ENCODE measurements around the gene CLMN.

CLMN gene

DNA sequence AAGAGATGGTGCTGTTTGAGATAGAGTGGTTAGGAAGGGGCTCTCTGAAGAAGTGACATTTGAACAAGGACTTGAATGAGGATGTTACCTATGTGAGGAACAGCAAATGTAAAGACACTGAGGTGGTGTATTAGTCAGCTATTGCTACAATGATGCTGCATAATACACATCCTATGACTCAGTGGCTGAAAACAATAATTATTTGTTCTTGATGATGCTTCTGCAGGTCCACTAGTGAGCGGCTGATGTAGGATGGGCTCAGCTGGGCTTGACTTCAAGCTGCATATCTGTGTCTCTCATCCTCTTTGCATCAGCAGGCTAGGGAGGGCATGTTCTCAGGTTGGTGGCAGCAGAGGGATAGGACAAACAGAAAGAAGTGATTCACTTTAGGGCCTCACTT lies 21.4 kb upstream of the CLMN start:
- DNase-seq (ENCODE audit: low spot score), result no peak

DNA sequence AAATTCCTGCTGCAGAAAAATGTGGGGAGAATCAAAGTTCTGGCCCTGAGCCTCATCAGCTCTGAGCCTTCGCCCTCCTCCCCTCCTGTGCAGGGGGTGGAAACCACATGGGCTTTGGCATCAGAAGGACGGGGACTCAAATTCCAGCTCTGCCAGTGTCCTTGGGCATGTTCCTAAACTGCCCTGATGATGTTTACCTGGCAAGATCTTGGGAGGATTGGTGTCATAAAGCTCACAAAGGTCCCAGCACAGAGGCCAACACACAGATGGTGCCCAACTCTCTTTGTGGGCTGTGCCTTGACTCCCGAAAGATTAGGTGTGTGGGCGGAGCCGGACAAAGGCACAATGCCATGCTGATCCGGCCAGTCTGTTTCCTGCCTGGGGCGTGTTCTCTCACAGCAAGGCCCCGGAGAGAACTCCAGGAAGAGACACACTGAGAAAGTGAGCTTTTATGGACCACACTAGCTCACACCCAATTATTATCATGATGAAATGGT lies 20.5 kb upstream of the CLMN start:
- no peak for DNase-seq (ENCODE audit: low spot score)

DNA sequence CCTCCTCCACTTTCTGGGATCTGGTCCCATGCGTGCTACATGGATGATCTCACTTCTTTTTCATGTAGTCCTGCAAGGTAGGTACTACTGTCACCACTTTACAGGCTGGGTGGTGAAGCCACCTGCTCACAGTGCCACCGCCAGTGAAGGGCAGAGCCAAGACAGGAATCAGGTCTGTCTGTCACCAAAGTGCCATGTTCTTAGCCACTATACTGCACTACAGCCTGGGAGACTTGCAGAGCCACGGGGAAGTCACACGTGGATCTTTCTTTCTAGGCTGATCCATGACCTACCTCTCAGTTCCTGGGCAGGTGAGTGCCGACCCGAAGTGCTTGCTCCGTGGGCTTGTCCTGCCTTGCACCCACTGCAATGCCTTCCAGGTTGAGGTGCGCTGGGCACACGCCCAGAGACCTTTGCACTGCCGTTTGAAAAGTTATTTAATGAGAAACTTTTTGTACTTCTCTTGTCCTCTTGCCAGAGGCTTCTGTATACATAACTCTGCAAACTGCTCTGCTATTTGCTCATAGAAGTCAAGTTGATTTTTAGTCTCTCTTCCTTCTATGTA lies 19.7 kb upstream of the CLMN start:
- no peak for DNase-seq (ENCODE audit: low spot score)

DNA sequence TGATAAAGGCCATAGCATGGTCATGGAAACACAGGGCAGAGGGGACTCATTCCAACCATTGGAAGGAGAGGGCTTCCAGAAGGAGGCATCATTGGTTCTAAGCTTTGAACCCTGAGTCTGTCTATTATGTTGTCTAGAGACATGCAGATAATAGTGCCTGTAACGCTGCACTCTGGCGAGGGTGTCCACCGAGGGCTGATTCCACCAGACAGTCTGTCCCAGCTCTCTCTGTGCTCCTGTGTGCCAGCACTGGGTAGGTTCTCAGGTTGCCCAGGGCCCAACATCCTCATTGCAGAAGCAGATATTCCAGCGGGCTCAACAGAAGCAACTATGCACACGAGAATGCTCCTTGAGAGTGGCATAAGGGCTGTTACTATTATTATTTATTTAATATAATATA lies 18.7 kb upstream of the CLMN start:
- DNase-seq (ENCODE audit: low spot score), result no peak

DNA sequence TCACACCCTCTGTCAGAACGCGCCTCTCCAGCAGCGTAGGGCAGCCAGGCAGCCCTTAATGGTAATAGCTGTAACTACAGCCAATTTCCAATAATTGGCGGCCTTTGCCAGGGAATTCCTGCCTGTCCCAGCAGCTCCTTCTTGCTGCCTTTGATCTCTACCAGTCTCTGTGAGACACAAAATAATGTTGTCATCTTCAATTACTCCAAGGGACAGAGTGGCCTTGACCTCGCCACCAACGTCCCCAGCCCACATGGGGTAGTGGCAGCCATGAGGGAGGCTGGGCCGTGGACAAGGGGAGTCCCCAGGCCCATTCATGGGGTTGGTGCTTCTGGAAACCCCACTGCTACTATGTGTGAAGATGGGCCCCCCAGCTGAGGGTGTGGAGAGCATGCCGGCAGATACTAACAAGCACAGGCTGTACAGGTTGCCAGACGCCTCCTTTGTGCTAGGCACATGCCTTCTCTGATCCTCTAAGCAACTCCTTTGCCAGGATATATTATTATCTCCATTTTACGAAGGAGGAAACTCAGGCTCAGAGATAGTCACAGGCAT lies 17.4 kb upstream of the CLMN start:
- DNase-seq (ENCODE audit: low spot score), result no peak

DNA sequence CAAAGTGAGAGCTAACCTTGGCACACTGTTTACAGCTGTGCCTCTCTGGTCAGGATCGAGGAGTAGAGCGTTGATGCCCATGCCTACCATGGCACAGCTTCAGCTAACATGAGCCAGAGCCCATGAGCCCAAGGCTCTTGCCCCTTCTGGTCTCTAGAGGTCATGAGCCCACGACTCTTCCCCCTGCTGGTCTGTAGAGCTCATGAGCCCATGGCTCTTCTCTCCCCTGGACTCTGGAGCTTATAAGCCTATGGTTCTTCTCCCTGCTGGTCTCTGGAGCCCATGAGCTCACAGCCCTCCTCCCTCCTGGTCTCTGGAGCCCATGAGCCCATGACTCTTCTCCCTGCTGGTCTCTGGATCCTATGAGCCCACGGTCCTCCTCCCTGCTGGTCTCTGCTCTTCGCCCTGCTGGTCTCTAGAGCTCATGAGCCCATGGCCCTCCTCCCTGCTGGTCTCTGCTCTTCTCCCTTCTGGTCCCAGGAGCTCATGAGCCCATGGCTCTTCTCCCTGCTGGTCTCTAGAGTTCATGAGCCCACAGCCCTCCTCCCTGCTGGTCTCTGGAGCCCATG lies 16.6 kb upstream of the CLMN start:
- no peak for DNase-seq (ENCODE audit: low spot score)

DNA sequence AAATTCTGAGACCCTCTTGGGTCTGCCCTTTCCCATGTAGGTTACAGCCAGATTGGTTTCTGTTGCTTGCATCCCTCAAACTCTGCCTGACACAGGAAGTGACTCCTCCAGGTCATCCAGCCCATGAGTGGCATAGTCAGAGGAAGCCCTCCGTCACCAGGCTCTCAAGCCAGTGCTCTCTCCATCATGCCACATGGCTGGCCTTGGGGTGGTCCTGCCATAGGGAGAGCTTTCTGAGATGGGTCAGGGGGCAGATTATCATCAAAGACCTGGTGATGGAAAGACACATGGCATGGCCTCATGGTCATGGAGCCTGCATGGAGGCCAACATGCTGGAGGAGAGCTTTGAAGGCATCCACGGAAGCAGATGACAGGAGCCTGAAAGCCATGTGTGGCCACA lies 15.4 kb upstream of the CLMN start:
- no peak for DNase-seq (ENCODE audit: low spot score)

DNA sequence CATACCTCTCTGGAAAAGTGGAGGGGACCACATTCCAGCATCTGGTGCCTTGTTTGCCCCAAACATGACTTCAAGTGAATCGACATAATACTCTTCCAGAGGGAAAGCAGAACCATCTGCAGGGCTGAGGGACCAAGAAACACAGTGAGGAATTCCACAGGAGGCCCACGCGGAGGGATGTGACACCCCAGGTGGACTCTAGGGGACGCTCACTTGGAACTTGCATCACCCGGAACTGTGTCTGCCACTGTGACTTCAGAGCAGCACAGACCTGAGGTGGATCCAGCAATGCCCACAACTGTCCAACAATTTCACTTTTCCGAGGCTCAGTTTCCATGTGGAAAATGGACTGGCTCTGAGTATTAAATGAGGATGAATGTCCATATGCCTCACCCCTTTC lies 14.3 kb upstream of the CLMN start:
- DNase-seq (ENCODE audit: low spot score), result no peak

DNA sequence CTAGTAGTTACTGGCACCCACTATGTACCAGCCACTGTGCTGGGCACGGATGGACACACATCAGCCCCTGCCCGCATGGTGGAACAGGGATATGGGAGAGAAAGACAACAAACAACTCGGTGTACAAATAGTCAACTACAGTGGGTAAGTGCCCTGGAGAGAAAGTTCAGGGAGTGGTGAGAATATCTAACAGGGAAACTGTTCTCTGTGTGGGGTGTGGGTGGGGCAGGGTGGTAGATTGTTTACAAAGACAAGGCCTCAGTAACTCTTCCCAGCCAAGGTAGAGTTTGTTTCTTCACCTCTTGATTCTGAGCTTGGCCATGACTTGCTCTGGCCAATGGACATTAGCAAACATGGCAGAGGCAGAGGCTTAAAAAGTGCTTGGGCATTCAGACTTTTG lies 12.9 kb upstream of the CLMN start:
- no peak for DNase-seq (ENCODE audit: low spot score)

DNA sequence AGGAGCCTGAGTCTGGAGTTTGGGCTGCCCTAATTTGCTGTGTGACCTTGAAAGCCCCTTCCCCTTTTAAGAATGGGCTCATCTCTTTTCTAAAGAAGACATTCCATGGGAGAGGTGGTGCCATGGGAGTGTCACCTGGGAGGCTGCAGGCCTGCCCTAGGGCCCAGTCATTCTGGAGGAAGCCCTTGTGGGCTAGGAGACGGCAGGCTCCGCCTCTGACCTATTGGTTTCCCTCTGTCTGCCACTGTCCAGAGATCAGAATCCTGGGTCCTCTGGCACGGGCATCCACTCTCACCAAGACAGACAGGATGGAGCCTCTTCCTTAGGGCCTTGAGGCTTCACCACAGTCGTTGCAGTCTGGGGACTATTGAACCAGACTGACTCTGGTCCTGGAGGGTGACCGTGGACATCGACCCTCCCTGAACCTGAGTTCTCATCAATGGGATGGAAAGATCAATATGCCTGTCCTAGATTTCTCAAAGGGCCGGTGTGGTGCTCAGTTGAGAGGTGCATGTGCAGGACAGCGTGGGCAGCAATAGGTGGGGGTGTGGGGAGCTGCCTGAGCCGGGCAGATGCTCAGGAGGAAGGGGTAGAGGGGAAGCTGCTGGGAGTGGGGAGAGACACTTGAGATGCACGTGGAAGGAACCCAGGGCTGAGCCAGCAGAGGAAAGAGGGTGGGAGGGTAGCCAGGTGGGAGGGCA lies 12.2 kb upstream of the CLMN start:
- no peak for DNase-seq (ENCODE audit: low spot score)

DNA sequence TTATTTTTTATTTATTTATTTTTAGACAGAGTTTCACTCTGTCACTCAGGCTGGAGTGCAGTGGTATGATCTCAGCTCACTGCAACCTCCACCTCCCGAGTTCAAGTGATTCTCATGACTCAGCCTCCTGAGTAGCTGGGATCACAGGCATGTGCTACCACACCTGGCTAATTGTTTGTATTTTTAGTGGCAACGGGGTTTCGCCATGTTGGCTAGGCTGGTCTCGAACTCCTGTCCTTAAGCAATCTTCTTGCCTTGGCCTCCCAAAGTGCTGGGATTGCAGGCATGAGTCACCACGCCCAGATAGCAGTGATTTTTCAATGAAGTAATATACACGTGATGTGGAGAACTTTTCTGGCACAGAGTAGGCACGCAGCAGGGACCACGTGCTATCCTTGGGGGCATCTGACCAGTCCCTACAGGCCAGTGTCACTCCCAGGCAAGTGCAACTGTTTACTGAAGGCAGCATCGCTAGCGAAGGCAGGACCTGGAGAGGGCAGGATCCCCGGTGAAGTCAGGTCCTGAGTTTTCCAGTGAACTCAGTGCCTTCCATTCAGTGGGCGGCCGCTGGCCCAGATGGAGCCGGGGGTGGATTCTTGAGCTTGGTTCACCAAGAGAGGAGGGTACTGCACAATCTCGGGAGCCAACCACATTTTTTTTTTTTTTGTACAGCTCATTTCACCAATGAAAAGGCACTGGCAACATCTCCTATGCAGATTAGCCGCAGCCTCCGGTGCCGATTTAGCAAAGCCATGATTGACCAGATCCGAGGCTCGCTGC lies 11.1 kb upstream of the CLMN start:
- no peak for DNase-seq (ENCODE audit: low spot score)

DNA sequence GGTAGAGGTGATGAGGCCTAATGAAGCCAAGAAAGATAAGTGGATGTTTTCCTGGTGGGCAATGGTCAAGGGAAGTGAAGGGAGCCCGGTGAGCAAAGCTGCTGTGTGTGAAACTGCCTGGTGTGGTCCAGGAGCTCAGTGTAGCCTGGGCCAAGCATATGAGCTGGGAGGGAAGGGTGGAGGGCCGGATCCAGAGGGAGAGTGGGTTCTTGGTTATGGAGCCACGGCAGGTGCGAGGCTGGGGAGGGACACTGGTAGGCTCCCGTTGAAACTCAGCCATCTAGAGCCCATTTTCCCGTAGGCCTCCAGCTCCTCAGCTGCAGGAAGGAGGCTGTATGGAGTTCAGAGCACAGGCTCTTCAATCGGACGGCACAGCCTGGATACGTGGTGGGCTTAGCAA lies 10.2 kb upstream of the CLMN start:
- no peak for DNase-seq (ENCODE audit: low spot score)

DNA sequence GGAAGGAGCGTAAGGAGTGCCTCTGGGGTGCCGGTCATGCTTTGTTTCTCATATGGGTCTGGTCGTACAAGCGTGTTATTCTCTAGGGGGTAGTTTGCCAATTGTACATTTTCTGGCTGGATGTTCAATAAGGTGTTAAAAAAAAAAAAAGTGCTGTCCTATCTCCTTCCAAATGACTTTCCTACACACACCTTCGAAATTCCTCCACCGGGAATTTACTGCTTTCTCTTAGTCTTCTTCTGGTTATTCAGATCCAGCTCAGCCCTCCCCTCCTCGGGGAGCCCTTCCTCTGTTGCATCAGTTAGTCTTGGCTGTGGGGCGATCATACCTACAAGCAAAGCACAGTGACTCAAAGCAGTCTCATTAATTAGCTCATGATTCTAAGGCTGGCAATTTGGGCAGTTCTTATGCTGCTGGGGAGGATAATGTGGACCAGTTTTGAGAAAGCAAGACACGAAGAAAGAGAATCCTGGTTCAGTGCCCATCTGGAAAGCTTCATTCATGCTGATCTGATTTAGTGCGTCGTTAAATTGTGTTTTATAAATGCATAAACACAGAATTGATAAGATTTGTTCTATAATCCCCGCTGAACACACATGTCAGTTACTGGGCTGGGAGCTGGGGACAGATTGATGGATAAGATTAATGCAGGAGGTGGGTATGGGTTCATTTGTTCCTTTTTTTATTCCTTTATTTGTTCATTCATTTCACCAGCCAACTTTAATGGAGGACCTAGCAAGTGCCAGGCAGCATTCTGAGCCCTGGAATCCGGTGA lies 9.2 kb upstream of the CLMN start:
- DNase-seq (ENCODE audit: low spot score), result no peak

DNA sequence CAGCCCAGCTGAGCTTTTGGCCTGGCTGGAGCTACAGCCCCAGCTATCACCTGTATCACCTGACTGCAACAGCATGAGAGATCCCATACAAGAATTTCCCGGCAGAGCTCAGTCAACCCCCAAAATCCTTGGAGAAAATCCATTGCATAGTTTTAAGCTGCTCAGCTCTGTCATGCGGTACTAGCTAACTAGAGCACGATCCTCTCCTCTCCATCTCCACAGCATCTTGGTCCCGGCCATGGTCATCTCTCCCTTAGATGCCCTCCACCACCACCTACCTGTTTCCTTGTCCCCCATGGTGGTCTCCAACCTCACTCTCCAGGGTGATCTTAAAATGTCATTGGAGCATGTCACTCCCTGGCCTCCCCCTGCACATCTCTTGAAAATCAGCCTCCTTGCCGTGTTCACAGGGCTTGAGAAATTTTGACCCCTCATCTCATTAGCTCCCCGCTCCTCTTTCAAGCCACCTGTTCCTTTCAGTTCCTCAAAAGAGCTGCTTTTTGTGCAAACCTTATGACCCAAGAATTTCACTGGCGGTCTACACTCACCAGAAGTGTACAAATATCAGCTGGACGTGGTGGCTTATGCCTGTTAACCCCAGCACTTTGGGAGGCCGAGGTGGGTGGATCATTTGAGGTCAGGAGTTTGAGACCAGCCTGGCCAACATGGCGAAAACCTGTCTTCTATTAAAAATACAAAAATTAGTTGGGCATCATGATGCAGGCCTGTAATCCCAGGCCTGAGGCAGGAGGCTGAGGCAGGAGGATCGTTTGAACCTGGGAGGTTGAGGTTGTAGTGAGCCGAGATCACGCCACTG lies 8.1 kb upstream of the CLMN start:
- DNase-seq (ENCODE audit: low spot score), result no peak

DNA sequence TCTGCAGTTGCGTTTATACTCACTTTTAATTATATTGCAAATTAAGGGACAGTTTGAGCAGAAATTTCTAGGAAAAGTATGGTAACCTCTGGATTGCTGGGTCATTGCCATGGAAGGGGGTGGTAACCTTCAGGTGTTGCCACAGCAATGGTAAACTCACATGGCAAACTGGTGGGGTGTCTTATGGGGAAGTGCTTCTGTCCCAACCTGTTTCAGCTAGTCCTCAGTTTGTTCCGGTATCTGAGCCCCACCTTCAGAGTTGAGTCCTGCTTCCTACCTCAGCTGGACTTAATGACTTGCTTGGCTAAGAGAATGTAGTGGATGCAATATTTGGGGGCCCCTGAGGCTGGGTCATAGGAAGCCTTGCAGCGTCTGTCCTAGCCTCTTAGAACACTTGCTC lies 7.3 kb upstream of the CLMN start:
- no peak for DNase-seq (ENCODE audit: low spot score)

DNA sequence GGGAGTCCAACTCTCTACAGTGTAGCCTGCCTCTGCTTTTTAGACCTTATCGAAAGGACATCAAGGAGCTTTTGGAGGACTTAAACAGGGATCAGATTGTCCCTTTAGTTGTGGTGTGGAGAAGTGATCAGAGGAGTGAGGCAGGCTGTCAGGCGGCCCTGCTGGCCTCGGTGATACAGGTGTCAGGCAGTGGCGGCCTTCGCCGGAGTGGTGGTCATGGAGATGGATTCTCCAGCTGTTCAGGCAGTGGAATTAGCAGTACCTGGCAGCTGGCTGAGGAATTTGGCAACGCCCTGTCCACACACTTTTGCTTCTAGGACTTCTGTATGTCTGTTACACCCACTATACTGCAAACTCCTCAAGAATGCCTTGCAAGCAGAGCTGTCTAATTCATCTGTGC lies 4.2 kb upstream of the CLMN start:
- DNase-seq (ENCODE audit: low spot score), result no peak

DNA sequence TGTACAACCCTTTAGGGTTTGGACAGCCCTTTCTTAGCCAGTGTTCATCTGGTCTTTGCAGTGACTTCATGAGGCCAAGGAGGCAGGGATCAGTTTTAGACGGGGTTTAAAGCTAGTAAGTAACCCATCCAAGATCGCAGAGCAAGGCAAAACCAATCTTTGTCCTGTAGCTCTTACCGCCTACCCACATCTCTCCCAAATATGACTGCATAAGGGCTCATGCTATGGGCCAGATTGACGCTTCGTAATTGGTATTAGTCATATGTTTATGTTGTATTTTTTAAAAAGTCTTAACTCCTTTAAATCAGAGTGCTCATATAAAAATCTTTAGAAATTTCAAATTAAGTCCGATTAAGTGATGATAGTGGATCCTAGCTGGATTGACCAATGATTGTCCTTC lies 3.7 kb upstream of the CLMN start:
- no peak for DNase-seq (ENCODE audit: low spot score)

DNA sequence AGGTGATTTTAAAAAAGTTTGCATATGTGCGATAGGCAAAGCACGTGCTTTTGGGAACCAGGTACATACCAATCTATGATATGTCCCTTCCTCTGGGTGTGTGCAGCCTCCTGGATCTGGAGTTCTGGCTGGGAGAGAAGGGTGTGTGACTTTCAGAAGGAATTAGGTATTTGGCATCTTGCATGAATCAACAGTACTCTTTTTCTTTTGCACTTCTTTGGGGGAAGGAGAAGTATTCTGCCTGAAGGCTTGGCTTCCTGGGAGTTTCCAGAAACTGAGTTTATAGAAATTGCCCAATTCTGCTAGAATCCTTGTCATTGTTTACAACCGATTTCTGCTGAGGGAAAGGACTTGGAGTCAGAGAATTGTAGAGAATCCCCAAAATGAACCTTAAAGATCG lies 2.9 kb upstream of the CLMN start:
- no peak for DNase-seq (ENCODE audit: low spot score)

DNA sequence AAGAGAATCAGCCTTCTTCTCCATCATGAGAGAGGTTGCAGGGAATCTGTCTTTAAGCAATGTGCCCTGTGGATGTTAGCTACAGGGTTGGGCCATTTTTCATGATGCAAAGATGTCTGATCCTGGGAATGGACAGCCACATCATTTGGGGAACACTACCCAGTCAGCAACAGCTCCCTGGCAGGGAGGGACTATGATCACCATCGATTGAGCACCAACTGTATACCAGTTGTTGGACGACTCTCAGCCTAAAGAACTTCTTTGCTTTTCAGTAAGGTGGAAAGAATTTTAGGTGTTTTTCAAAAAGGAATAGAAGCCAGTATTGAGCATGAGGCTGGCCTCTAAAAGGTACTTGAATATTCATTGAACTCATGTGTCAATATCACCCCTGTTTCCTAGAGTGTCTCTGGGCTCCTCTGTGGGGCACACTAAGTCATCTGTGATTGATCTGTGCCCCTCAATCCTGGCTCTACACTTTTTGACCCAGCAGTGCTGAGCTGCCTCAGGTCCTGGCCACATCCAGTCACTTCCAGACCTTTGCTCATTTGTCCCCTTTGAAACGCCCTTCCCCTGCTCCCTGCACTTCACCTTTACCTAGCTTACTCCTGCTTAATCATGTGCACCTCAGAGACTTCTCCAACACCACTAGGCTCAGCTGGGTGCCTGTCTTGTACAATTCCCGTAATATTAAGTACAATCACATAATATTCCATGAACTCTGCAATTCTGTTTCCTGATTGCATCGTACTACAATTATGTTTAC lies 2.2 kb upstream of the CLMN start:
- DNase-seq (ENCODE audit: low spot score), result no peak

DNA sequence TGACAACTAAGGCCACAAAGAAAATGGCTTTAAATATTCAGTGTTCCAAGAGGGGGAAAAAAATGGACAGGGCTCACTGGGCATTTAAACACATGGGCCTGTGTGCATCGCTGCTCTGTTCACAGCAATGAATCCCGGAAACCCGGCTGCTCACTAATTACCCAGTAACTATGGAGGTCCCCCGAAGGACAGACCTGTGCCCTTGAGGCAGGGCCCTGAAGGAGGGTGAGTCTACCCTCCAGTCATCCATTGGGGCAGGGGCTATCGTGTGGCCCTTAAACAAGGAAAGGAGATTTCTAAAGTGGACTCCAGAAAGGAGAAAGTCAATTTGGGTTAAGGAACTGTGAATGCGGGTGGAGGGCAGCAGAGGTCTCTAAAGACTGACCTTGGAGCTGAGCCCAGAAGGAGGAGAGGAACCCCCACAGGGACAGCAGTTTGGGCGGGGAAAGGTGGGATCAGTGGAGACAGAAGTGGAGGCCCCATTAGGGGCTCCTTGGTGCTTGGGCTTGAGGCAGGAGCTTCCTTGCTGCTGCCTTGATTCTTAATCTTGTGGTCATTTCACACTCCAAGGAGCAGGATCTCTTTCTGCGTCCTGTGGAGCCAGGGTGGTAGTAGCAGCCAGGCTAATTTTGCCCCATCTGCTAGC lies 1.4 kb upstream of the CLMN start:
- DNase-seq (ENCODE audit: low spot score), result no peak

Data from HuH-7 (cell line).